Measurements from ENCODE around the gene DTX2.
"Not testable (repeated sequence)": the region's sequence is repeated elsewhere in the genome, so short reads cannot be mapped to it uniquely, and the experiment has no call there.

DTX2 gene

DNA sequence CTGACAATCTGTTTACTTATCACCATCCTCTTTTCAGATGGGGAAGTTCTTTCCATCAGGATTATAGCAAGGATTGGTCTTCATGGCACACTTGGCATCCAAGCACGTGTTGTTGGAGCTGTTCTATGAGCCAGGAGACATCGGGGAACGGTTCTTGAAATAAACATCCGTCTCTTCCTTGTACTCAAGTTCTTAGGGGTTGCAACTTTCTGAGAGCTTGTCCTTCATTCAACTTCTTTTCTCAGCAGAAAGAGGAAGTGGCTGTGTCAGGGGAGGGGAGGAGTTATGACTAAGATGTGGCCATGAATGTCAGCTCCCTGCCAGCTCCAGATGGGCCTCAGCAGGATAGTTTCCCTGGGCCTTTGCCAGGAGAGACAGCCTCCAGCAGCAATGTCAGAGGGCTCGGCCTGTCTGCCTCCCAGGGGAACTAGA, 15.9 kb upstream of the DTX2 start:
- not testable (repeated sequence) for DNase-seq

- DNase-seq = not testable (repeated sequence)
Measured at GRCh38 chr7:76457017-76457416, 4.5 kb upstream of the DTX2 start.

- not testable (repeated sequence) for DNase-seq
Measured at GRCh38 chr7:76458504-76458903, 3.0 kb upstream of the DTX2 start.

DNA sequence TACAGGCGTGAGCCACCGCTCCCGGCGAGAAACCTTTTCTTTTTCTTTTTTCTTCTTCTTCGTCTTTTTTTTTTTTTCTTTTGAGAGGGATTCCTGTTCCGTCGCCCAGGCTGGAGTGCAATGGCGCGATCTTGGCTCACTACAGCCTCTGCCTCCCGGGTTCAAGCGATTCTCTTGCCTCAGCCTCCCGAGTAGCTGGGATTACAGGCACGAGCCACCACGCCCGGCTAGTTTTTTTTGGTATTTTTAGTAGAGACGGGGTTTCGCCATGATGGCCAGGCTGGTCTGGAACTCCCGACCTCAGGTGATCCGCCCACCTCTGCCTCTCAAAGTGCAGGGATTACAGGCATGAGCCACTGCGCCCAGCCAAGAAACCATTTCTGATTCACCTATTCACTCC, 742 bp upstream of the DTX2 start:
- DNase-seq = not testable (repeated sequence)

GRCh38 chr7:76462271-76462882, 868 bp downstream of the DTX2 start:
- not testable (repeated sequence) for DNase-seq

GRCh38 chr7:76464959-76465358, 3.5 kb downstream of the DTX2 start:
- DNase-seq = not testable (repeated sequence)

DNA sequence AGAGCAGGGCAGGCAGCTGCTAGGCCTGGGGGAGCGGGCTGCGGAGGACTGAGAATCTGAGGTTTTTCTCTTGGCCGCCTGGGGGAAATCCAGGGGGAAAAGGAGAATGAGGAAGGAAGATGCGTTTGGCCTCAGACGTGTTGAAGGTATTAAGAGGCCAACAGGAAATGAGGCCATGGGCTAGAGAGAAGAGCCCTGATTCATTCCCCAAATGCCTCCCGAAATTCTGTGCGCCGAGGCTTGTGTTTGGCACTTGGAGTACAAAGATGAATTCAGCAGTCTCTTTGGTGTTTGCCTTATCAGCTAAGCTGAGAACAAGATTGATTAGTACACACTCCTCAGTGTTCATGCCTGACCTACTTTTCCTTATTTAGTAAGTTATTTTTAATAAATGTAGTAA, 4.4 kb downstream of the DTX2 start:
- not testable (repeated sequence) for DNase-seq

- DNase-seq = not testable (repeated sequence)
Measured at GRCh38 chr7:76467743-76468404, 6.4 kb downstream of the DTX2 start.

DNA sequence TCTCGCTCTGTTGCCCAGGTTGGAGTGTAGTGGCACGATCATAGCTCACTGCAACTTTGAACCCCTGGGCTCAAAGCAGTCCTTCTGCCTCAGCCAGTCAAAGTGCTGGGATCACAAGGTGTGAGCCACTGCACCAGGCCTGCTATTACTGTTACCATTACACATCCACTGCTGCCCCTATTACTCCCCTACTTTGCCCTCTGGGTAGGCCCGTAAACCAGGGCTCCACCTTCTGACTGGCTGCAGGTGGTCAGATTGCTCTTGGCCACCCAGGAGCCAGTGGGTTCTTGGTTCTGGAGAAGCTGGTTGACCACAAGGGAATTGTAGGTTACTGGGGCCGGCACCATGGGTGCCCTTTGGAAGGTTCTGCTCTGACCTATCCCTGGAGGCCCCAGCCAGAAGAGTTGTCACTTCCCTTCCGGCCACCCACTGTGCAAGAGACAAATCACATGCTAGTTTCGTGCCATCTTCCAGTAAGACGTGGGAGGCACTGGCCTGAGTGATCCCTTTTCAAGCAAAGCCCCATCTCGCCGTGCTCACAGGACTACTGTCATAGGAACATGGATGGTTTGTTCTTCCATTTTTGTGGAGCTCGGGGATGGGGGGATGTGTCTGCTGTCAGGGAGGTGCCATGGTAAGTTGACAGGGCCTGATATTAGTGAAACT, 10.2 kb downstream of the DTX2 start:
- not testable (repeated sequence) for DNase-seq

DNA sequence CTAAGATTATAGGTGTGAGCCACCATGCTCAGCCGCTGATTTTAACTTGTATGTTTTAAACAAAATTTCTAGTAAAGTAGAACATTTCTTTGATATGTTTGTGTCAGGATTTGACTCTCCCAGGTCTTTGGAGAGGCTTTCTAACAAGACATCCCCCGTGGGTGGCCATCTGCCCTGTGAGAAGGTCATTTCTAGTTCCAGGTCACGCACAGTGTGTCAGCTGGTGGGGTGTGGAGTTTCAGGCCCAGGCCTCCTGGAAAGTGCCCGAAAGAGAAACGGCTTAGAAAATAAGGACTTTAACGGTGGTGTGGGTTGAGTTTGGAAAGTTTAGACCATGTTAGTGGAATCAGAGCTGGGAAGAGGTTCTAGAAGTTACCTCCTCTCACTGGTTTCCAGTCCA, 11.6 kb downstream of the DTX2 start:
- DNase-seq = not testable (repeated sequence)

DNA sequence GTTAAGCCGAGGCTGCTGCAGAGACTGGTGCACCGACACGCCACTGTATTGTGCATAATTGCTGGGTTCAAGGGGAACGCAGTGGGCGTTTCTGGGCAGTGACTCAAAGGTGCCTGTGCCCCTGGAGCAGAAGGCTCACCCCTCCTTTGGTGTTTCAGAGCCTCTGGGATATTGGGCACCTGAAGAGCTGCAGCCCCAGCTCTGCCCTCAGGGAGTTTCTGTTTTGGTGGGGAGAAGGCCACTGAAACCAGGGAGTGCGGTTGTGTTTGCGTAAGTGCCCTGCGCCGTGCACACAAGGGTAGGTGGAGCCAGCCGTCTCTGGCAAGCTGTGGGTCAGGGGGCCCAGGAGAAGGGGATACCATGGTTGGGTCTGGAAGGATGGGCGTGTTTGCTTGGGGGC, 14.8 kb downstream of the DTX2 start:
- DNase-seq = not testable (repeated sequence)

GRCh38 chr7:76476742-76477474, 15.4 kb downstream of the DTX2 start:
- not testable (repeated sequence) for DNase-seq

GRCh38 chr7:76479628-76480027, 18.1 kb downstream of the DTX2 start:
- DNase-seq = not testable (repeated sequence)

DNA sequence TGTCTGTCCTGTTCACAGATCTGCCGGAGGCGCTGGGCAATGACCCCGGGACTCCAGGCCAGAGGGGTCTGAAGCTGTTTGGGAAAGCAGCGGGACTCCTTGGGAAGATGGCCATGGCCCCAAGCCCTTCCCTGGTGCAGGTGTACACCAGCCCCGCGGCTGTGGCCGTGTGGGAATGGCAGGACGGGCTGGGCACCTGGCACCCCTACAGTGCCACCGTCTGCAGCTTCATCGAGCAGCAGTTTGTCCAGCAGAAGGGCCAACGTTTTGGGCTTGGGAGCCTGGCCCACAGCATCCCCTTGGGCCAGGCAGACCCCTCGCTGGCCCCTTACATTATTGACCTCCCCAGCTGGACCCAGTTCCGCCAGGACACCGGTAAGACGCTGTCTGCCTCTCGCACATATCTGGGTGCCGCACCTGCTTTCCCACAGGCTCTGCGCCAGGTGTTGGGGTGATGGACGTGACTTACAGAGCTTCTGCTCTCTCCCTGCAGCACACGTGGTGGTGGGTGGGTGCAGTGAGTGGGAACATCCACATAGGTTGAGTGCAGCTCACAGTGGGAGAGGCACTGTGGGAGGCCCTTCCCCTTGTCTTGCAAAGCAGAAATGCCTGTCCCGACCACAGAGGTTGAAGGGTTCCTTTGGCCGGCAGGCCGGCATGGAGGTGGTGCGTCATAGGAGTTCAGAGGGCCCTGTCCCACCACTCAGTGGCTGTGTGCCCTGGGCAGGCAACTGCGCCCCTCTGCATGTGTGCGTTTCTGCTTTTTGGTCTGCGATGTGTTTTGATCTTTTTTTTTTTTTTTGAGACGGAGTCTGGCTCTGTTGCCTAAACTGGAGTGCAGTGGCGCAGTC, 19.1 kb downstream of the DTX2 start:
- DNase-seq = not testable (repeated sequence)

DNA sequence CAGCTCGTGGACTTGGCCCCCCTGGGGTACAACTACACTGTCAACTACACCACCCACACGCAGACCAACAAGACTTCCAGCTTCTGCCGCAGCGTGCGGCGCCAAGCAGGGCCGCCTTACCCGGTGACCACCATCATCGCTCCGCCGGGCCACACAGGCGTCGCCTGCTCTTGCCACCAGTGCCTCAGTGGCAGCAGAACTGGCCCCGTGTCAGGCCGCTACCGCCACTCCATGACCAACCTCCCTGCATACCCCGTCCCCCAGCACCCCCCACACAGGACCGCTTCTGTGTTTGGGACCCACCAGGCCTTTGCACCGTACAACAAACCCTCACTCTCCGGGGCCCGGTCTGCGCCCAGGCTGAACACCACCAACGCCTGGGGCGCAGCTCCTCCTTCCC, 21.2 kb downstream of the DTX2 start:
- DNase-seq = not testable (repeated sequence)

GRCh38 chr7:76483081-76483480, 21.6 kb downstream of the DTX2 start:
- DNase-seq = not testable (repeated sequence)

GRCh38 chr7:76484456-76484855, 22.9 kb downstream of the DTX2 start:
- not testable (repeated sequence) for DNase-seq

DNA sequence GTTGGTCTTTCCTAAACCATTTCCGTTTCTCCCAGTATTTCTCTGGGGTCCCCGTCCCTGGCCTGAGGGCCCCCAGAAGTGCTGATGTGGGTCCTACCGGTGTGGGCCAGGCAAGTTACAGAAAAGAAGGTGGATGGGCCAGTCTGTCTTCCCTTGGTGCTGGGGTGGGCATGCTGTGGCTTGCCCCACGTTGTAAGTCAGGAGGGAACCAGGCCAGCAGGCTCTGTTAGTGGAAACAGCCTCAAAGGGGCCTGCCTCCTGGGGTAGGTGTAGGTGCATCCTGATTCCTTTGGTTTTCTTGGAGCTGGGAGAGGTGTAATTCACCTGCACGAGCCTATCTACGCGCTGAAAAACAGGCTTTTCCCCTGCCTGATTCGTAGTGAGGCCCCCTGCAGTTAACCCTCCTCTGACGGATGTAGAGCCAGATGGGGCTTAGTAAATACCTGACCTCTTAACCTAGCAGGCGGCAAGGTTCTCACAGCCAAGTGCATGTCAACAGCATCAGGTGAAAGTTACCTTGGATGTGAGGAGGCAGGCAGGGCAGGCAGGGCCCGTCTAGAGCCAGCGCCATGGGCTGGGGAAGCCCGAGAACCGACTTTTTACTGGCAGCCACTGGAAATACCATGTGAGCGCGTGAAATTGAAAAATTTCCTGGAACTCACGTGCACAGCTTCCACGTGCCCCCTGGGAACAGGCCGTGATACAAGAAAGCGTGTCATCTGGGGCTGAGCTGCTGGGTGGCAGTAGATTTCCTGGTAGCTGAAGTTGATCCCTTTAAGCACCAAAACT, 24.5 kb downstream of the DTX2 start:
- not testable (repeated sequence) for DNase-seq

- DNase-seq = not testable (repeated sequence)
Measured at GRCh38 chr7:76486618-76487017, 25.1 kb downstream of the DTX2 start.

DNA sequence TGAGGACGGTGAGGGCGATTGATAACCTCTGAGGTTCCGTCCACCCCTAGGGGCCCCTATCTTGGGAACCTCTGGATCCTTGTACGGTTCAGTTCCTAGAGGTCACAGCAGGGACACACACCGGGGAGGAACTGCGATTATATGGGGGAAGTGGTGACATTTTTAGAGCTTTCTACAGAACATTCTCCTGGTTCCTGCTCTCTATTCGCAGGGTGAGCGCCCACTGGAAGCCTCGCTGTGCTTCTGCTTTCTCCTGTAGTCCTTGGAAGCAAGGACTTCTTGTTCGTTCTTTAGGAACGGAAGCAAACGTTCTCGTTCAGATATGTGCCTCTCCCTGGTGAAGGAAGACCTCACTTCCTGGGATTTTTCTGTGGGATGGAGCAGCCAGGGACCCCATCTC, 26.5 kb downstream of the DTX2 start:
- not testable (repeated sequence) for DNase-seq

DNA sequence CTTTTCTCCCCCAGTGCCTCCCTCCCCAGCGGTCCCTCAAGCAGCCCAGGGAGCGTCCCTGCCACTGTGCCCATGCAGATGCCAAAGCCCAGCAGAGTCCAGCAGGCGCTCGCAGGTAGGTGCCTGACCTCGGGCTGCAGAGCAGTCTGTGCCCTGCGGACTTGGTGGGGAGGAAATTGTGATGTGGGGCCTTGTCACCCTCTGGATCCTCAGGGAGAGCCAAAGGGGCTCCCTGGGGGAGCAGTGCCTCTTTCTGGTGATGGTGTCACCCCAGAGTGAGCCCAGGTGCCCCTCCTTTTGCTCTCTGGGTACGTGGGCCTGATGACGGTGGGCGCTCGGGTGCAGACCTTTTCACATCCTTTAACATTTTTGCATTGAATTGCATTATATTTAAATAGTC, 30.6 kb downstream of the DTX2 start:
- DNase-seq = not testable (repeated sequence)

All from NCI-H2081 treated with DMSO at 0.1 percent for 48 hours (cell line).